CD8-positive, alpha-beta memory T cell (primary cell): ENCODE results near the gene LRRC71. TPM values are rescaled to one million over a fixed set of nuclear protein-coding genes. Genes with fewer than 3 reads are reported as not detected.

Source experiments
- CTCF ChIA-PET: fragments of 350-600 bp; sonication (Branson Sonifier 250); formaldehyde crosslinking; loops from one replicate; lab custom pipeline; 2021; ENCODE audit warnings: antibody characterized with exemption; lab: Charles Lee
- POLR2A ChIA-PET: fragments of 350-600 bp; sonication (Branson Sonifier 250); formaldehyde crosslinking; loops from one replicate; lab custom pipeline; 2021; ENCODE audit warnings: antibody characterized with exemption; lab: Charles Lee
- DNase-seq, 5 donors: peaks; one replicate each; pipeline versions ENCODE4 v3.0.0 to v3.0.0-alpha.2; 2020 to 2022; ENCODE audit warnings: mixed read lengths in 1 of 5
- H3K27ac ChIP-seq: one replicate; pipeline ENCODE4 v1.7.0; 2013; ENCODE audit warnings: low read depth, mild to moderate bottlenecking, low read length, moderate library complexity
- H3K27me3 ChIP-seq: 2 replicates; pipeline ENCODE4 v1.7.0; 2013; ENCODE audit warnings: low read length, mild to moderate bottlenecking; ENCODE audit not compliant: insufficient read depth, poor library complexity, severe bottlenecking
- H3K36me3 ChIP-seq: 2 replicates; pipeline ENCODE4 v1.7.0; 2013; ENCODE audit warnings: mild to moderate bottlenecking, low read length, moderate library complexity; ENCODE audit not compliant: insufficient read depth
- H3K4me1 ChIP-seq: 2 replicates; pipeline ENCODE4 v1.7.0; 2013; ENCODE audit warnings: mild to moderate bottlenecking, low read length, moderate library complexity; ENCODE audit not compliant: insufficient read depth
- H3K4me3 ChIP-seq: 2 replicates; pipeline ENCODE4 v1.7.0; 2013; ENCODE audit warnings: mild to moderate bottlenecking, low read length
- H3K9me3 ChIP-seq: 2 replicates; pipeline ENCODE4 v1.7.0; 2013; ENCODE audit warnings: mild to moderate bottlenecking, low read length
- H3K27ac Mint-ChIP-seq, 8 donors: one replicate each; pipeline ENCODE4 v1.8.0; 2020 to 2021; ENCODE audit warnings: mixed read lengths in 8 of 8, mild to moderate bottlenecking in 6 of 8, inconsistent platforms in 3 of 8, moderate library complexity in 3 of 8
- H3K27me3 Mint-ChIP-seq, 2 donors: one replicate each; pipeline ENCODE4 v1.8.0; 2020 to 2021; ENCODE audit warnings: mixed read lengths in 2 of 2, mild to moderate bottlenecking in 1 of 2, moderate library complexity in 1 of 2
- H3K36me3 Mint-ChIP-seq, 3 donors: one replicate each; pipeline ENCODE4 v1.8.0; 2020 to 2021; ENCODE audit warnings: mixed read lengths in 3 of 3, inconsistent platforms in 1 of 3, mild to moderate bottlenecking in 1 of 3
- H3K4me1 Mint-ChIP-seq, 3 donors: one replicate each; pipeline ENCODE4 v1.8.0; 2020 to 2021; ENCODE audit warnings: mixed read lengths in 3 of 3, inconsistent platforms in 1 of 3, mild to moderate bottlenecking in 1 of 3
- H3K4me3 Mint-ChIP-seq, 7 donors: one replicate each; pipeline ENCODE4 v1.8.0; 2020 to 2021; ENCODE audit warnings: mixed read lengths in 7 of 7, mild to moderate bottlenecking in 6 of 7, moderate library complexity in 4 of 7, inconsistent platforms in 2 of 7
- H3K9me3 Mint-ChIP-seq, 5 donors: one replicate each; pipeline ENCODE4 v1.8.0; 2020 to 2022; ENCODE audit warnings: mixed read lengths in 5 of 5, mild to moderate bottlenecking in 3 of 5, moderate library complexity in 2 of 5, inconsistent platforms in 1 of 5
- polyA plus RNA-seq: library from polyadenylated mRNA; unstranded; fragments of 300-500 nt; fragmentation: Illumina TruSeq; gene quantifications from one replicate; pipeline ENCODE4 v1.2.3, GENCODE V29; 2021
- total RNA-seq, 2 experiments: library from RNA; stranded (reverse); gene quantifications; one replicate each; pipeline ENCODE4 v1.2.3, GENCODE V29; 2021

Gene LRRC71
- total RNA-seq: not detected
- not detected for polyA plus RNA-seq

DNA sequence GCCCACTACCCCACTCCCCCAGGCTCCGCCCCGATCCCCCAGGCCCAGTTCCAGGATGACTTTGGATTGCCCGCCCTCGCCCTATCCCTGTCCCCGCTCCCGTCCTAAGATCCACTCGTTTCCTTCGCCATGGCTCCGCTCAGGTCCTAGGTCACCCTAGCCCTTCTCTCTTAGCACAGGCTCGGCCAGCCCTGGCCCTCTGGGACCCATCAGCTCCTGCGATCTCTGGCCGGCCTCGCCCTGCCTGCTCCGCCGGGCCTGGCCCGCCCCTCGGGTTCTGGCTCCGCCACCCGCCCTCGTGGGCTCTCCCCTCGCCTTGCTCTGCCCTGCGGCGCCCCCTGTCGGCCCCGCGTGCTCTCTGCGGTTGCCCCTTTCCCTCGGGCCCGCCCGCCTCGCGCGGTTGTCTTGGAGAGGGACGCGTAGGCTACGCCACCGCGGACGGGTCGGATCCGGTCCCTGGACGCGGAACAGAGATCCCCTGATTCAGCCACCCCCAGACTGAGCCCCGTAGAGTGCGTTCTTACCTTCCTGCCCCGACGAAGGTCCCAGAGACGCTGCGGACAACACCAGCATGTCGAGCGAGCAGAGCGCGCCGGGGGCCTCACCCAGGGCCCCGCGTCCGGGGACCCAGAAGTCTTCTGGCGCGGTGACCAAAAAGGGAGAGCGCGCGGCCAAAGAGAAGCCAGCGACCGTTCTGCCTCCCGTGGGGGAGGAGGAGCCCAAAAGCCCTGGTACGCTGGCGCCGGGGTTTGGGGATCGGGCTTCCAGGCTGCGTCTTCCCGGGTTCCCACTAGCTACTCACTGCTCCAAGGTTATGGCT, at the start of gene LRRC71:
Gene LRRC71 (plus strand): TSS at position 400 of the 820 bp plus-strand sequence. CDS start 172 bp downstream, at position 572.
- Mint-ChIP-seq H3K9me3 (peaks cover 0 to 2% (median 0%) of the 10 kb centered on the region in 5 donors), H3K4me3 (peak within 1 kb of the TSS in 1 of 7 donors; percentile 2), H3K4me1 (peaks cover 8 to 18% (median 10%) of the 10 kb centered on the region in 3 donors), H3K27ac (peak within 1 kb of the TSS in 1 of 8 donors; percentile 21), H3K27me3 (peaks cover 68 to 83% of the 10 kb centered on the region in 2 donors), H3K36me3 (no peaks in the 10 kb centered on the region)
- H3K36me3 ChIP-seq: no peaks in the 10 kb centered on the region
- POLR2A ChIA-PET: no interaction called here
- H3K27me3 ChIP-seq: peaks cover 29% of the 10 kb centered on the region
- H3K27ac ChIP-seq: no peak within 1 kb of the TSS
- peak in 4 of 5 donors; percentile 28 to 53 (median 30) for DNase-seq
- H3K9me3 ChIP-seq: no peaks in the 10 kb centered on the region
- CTCF ChIA-PET: no interaction called here
- no peak within 1 kb of the TSS for H3K4me3 ChIP-seq
- peaks cover 7% of the 10 kb centered on the region for H3K4me1 ChIP-seq

DNA sequence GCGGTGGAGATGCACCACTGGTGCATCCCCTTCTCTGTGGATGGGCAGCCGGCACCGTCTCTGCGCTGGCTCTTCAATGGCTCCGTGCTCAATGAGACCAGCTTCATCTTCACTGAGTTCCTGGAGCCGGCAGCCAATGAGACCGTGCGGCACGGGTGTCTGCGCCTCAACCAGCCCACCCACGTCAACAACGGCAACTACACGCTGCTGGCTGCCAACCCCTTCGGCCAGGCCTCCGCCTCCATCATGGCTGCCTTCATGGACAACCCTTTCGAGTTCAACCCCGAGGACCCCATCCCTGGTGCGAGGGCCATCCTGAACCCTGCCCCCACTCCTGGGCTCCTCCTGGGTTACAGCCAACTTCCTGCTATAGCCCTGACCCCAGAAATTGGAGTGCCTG, 46.8 kb upstream of the LRRC71 start:
- Mint-ChIP-seq H3K27ac (no peak overlapping the region), H3K36me3 (no peaks in the 10 kb centered on the region), H3K4me1 (no peaks in the 10 kb centered on the region), H3K27me3 (peaks cover 10 to 40% of the 10 kb centered on the region in 2 donors), H3K9me3 (no peaks in the 10 kb centered on the region), H3K4me3 (no peak overlapping the region)
- no peak overlapping the region for H3K4me3 ChIP-seq
- H3K9me3 ChIP-seq: no peaks in the 10 kb centered on the region
- no peak for DNase-seq
- no peaks in the 10 kb centered on the region for H3K4me1 ChIP-seq
- POLR2A ChIA-PET: no interaction called here
- CTCF ChIA-PET: interaction anchor here (1.5 to 2.0 kb wide), 2 partner anchors 12 to 14 kb away, joined by 4 to 8 read pairs; partner anchors contain the start of genes INSRR and NTRK1
- H3K36me3 ChIP-seq: no peaks in the 10 kb centered on the region
- no peak overlapping the region for H3K27ac ChIP-seq
- no peaks in the 10 kb centered on the region for H3K27me3 ChIP-seq

DNA sequence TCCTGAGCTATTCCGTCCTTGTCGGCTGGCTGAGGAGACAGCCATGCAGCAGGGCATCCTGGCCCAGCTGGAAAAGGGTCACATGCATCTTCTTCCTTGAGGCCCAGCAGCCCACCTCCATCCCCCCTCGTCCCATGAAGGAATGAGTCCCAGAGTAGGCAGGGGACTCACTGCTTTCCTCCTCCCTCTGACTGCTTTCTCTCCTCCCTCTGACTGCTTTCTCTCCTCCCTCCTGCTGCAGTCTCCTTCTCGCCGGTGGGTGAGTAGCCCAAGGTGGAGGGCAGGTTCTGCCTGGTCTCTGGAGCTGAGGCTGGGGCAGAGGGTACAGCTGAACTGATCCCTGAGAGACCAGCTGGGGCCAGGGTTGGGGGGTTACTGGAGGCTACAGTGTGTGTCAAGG, 46.3 kb upstream of the LRRC71 start:
- POLR2A ChIA-PET: no interaction called here
- Histone ChIP-seq H3K27me3 (no peaks in the 10 kb centered on the region), H3K4me1 (no peaks in the 10 kb centered on the region), H3K36me3 (no peaks in the 10 kb centered on the region), H3K27ac (no peak overlapping the region), H3K4me3 (no peak overlapping the region), H3K9me3 (no peaks in the 10 kb centered on the region)
- no peaks in the 10 kb centered on the region for H3K36me3 Mint-ChIP-seq
- no peak overlapping the region for H3K27ac Mint-ChIP-seq
- no peaks in the 10 kb centered on the region for H3K4me1 Mint-ChIP-seq
- no peak for DNase-seq
- peaks cover 7 to 40% of the 10 kb centered on the region in 2 donors for H3K27me3 Mint-ChIP-seq
- no peaks in the 10 kb centered on the region for H3K9me3 Mint-ChIP-seq
- CTCF ChIA-PET: interaction anchor here (0.9 to 2.0 kb wide), 3 partner anchors 13 to 18 kb away, joined by 3 to 8 read pairs (median 4); partner anchors contain the start of genes INSRR and NTRK1
- H3K4me3 Mint-ChIP-seq: no peak overlapping the region

DNA sequence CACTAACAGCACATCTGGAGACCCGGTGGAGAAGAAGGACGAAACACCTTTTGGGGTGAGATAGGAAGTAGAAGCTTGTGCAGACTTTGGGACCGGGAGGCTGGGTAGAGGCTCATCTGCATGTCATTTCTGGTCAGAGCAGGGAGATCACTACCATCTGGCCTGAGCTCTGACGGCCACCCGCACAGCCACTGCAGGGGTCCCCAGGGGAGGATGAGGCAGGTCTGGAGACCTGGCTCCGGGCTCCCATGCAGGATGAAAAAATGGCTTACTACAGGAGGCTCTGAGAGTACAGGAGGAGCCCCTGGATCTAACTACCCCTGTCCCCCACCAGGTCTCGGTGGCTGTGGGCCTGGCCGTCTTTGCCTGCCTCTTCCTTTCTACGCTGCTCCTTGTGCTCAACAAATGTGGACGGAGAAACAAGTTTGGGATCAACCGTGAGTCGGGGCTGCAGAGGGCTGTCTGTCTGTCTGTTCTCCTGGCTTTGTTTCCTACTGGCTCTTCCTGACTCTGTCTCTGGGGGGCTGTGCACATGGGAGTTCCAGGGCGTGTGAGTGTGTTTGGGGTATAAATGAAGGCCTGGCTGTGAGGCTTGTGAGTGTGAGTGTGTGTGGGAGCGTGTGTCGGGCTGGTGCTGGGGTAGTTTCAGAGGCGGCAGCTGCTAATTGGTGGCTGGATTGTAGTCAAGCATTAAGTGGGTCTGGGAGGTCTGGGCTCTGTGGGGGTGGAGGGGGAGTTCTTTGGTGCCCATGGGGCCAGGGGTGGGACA, 45.7 kb upstream of the LRRC71 start:
- Histone ChIP-seq H3K4me1 (no peaks in the 10 kb centered on the region), H3K9me3 (no peaks in the 10 kb centered on the region), H3K27me3 (no peaks in the 10 kb centered on the region), H3K4me3 (no peak overlapping the region), H3K36me3 (no peaks in the 10 kb centered on the region), H3K27ac (no peak overlapping the region)
- CTCF ChIA-PET: interaction anchor here (0.6 to 2.8 kb wide), 3 partner anchors 15 to 57 kb away, joined by 3 to 10 read pairs (median 3); no protein-coding TSS in a partner anchor
- Mint-ChIP-seq H3K27me3 (peaks cover 7 to 36% of the 10 kb centered on the region in 2 donors), H3K4me1 (no peaks in the 10 kb centered on the region), H3K9me3 (no peaks in the 10 kb centered on the region), H3K36me3 (no peaks in the 10 kb centered on the region), H3K4me3 (no peak overlapping the region), H3K27ac (no peak overlapping the region)
- DNase-seq: no peak
- POLR2A ChIA-PET: no interaction called here

DNA sequence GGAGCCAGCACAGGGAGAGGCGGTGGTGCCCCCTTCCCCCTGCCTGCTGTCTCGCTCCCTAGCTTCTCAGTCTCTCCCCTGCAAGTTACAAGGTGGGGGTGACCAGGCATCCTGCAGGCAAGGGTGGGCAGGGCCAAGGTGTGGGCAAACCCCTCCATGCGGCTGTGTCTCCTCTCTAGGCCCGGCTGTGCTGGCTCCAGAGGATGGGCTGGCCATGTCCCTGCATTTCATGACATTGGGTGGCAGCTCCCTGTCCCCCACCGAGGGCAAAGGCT, 45.2 kb upstream of the LRRC71 start:
- ChIA-PET CTCF (interaction anchor here (0.6 to 2.8 kb wide), 2 partner anchors 14 to 58 kb away, joined by 3 to 10 read pairs; no protein-coding TSS in a partner anchor), POLR2A (no interaction called here)
- no peaks in the 10 kb centered on the region for H3K36me3 ChIP-seq
- Mint-ChIP-seq H3K27ac (no peak overlapping the region), H3K36me3 (no peaks in the 10 kb centered on the region), H3K4me1 (no peaks in the 10 kb centered on the region), H3K9me3 (no peaks in the 10 kb centered on the region), H3K27me3 (peaks cover 7 to 39% of the 10 kb centered on the region in 2 donors), H3K4me3 (no peak overlapping the region)
- DNase-seq: no peak
- H3K4me3 ChIP-seq: no peak overlapping the region
- H3K4me1 ChIP-seq: no peaks in the 10 kb centered on the region
- no peak overlapping the region for H3K27ac ChIP-seq
- no peaks in the 10 kb centered on the region for H3K27me3 ChIP-seq
- H3K9me3 ChIP-seq: no peaks in the 10 kb centered on the region

DNA sequence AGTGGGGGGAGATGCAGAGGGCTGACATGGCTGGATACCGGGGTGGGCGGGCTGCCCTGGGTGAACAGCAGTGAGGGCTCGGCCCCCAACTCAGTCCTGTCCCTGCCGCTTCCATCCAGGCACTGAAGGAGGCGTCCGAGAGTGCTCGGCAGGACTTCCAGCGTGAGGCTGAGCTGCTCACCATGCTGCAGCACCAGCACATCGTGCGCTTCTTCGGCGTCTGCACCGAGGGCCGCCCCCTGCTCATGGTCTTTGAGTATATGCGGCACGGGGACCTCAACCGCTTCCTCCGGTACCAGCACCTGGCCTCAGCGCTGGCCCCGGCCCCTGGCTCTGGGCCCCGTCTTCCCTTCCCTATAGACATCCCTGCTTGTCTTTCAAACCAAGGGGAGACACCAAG, 44.2 kb upstream of the LRRC71 start:
- Histone ChIP-seq H3K36me3 (no peaks in the 10 kb centered on the region), H3K9me3 (no peaks in the 10 kb centered on the region), H3K4me1 (no peaks in the 10 kb centered on the region), H3K4me3 (no peak overlapping the region), H3K27ac (no peak overlapping the region), H3K27me3 (no peaks in the 10 kb centered on the region)
- no peak for DNase-seq
- Mint-ChIP-seq H3K9me3 (no peaks in the 10 kb centered on the region), H3K27me3 (peaks cover 10 to 47% of the 10 kb centered on the region in 2 donors), H3K4me1 (no peaks in the 10 kb centered on the region), H3K27ac (no peak overlapping the region), H3K36me3 (no peaks in the 10 kb centered on the region), H3K4me3 (no peak overlapping the region)
- CTCF ChIA-PET: interaction anchor here (2.8 kb wide), 1 partner anchor 13 kb away, joined by 10 read pairs; no protein-coding TSS in a partner anchor
- POLR2A ChIA-PET: no interaction called here

DNA sequence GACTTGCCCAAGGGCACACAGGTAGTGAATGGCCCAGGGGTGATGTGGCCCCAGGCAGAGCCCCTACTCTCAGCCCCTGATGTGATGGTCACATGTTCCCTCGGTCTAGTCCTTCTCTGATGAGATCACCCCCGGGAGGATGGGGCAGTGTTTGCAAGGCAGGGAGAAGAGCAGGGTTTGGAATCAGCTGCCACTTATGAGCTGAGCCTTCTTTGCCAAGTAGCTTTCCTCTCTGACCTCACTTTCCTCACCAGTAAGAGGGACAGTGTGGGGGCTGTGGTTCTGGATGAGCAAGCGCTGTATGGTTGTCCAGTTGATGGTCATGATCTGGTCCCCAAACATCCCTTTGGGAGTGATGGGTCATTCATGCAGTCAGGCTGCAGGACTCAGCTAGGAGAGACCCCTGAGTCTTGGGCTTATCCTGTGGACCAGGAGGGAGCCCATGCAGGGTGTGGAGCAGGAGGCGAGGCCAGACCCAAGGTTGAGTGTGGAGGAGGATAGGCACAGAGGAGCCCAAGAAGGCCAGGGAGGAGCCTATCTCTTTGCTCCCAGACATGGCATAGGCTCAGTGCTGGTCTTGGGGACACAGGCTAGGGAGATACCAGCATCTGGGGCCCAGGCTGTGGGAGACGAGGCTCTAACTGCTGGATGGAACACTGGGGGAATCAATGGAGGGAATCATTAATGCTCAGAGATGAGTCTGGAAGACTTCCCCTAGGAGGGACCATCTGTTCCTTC, 42.8 kb upstream of the LRRC71 start:
- no peaks in the 10 kb centered on the region for H3K27me3 ChIP-seq
- no peaks in the 10 kb centered on the region for H3K9me3 ChIP-seq
- no peaks in the 10 kb centered on the region for H3K36me3 Mint-ChIP-seq
- no peaks in the 10 kb centered on the region for H3K4me1 ChIP-seq
- no peaks in the 10 kb centered on the region for H3K36me3 ChIP-seq
- no peak overlapping the region for H3K27ac ChIP-seq
- CTCF ChIA-PET: interaction anchor here (1.1 to 2.8 kb wide), 2 partner anchors 12 to 18 kb away, joined by 3 to 10 read pairs; partner anchors contain the start of gene INSRR
- peaks cover 16 to 56% of the 10 kb centered on the region in 2 donors for H3K27me3 Mint-ChIP-seq
- no peaks in the 10 kb centered on the region for H3K4me1 Mint-ChIP-seq
- no peak overlapping the region for H3K4me3 Mint-ChIP-seq
- H3K9me3 Mint-ChIP-seq: no peaks in the 10 kb centered on the region
- DNase-seq: no peak
- POLR2A ChIA-PET: no interaction called here
- peak overlapping the region in 1 of 8 donors; percentile 38 for H3K27ac Mint-ChIP-seq
- H3K4me3 ChIP-seq: no peak overlapping the region
